GM19240 (cell line): ENCODE data around the gene PRR33.
"Not testable (repeated sequence)": the region's sequence is repeated elsewhere in the genome, so short reads cannot be mapped to it uniquely, and the experiment has no call there.

Experiments used
- DNase-seq: peaks from one replicate; pipeline ENCODE4 v3.0.0; 2011; ENCODE audit warnings: low spot score; ENCODE audit not compliant: insufficient read length

The PRR33 gene

GRCh38 chr11:1889941-1890855 is 1.5 kb downstream of the PRR33 start:
- DNase-seq: no peak

GRCh38 chr11:1889224-1889930 is 2.3 kb downstream of the PRR33 start:
- DNase-seq: no peak

- no peak for DNase-seq
Observed at GRCh38 chr11:1888811-1889210, 2.9 kb downstream of the PRR33 start.

DNA sequence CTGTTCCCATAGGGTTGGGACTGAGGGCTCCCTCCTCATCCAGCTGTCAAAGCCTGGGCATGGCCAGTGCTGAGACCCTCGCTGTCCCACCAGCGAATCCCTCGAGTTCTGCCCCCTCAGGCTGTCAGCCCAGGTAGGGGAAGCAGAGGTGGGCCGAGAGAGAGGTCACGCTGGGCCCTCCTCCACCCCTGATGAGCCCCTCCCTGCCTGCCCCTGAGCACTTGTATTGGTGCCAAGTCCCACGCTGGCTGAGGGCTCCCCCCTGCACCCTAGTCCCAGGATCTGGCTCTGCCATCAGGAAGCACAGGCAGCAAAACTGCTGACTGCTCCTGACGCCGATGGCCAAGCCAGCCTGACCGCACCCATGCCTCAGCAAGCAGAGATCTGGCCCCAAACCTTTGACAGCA is 3.3 kb downstream of the PRR33 start:
- DNase-seq: no peak

- DNase-seq: no peak
Observed at GRCh38 chr11:1887451-1888346, 4.0 kb downstream of the PRR33 start.

DNA sequence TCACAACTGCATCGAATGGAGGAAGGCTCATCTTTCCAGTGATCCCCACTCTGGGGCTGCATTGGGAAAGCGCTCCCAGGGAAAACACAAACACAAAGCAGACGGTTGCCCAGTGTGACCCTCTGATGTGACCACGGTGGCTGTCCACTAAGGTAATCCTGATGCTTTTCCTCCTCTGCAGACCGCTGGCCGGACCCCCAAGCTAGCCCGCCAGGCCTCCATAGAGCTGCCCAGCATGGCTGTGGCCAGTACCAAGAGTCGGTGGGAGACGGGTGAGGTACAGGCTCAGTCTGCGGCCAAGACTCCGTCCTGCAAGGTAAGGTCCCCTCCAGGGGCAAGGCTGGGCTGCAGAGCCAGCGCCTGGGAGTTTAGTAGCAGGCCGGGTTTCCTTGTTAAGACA is 5.1 kb downstream of the PRR33 start:
- DNase-seq: not testable (repeated sequence)

DNA sequence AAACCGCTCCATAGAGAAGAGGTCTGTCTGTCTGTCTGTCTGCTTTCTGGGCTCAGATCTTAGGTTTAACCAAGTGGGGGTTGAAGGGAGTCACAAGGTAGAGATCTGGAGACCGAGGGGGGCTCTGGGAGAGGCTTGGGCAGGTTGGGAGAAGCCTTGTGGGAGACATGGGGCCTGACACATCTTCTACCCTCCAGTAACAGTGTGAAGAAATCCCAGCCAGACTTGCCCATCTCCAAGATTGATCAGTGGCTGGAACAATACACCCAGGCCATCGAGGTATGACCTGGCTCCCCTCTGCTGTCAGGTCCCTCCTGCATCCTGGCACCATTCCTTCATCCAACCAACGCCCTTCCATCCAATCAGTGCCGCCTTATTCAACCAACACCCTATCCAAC is 7.4 kb downstream of the PRR33 start:
- no peak for DNase-seq

DNA sequence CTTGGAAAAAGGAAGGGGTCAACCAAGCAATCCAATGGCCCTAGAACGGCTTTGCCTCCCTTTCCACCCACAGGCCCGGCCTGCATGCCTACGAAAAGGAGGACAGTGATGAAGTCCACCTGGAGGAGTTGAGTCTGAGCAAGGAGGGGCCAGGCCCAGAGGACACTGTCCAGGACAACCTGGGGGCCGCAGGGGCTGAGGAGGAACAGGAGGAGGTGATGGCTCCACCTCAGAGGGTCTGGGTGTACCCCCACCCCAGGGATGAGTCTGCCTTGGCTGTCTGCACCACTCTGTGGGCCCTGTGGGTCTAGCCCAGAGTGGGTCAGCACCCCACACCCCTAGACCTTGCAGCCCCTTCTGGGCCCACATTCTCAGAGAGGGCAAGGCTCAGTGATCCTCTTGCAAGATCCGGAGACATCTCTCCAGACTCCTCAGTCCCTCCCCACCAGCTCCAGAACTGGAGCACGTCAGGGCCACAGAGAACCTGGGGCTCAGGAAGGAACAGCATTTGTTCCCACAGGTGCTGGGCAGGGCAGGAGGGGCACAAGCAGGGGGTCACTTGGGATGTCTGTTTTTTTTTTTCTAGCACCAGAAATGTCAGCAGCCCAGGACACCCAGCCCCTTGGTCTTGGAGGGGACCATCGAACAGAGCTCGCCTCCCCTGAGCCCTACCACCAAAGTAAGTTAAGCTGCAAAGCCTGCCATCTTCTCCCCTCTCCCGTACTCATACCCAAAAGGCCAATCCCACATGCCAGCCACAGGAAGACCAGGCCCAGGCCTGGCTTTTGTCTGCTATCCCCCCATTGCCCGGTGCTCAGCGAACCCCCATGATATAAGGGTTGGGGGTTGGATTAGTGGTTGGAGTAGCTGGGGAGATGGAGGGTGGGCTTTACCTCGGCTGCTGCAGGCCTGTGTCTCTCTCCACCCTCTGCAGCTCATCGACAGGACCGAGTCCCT is 8.1 kb downstream of the PRR33 start:
- DNase-seq: no peak

- peak; percentile 91 for DNase-seq
Observed at GRCh38 chr11:1882265-1883238, 9.1 kb downstream of the PRR33 start.

- DNase-seq: no peak
Observed at GRCh38 chr11:1881442-1882264, 10.0 kb downstream of the PRR33 start.

DNA sequence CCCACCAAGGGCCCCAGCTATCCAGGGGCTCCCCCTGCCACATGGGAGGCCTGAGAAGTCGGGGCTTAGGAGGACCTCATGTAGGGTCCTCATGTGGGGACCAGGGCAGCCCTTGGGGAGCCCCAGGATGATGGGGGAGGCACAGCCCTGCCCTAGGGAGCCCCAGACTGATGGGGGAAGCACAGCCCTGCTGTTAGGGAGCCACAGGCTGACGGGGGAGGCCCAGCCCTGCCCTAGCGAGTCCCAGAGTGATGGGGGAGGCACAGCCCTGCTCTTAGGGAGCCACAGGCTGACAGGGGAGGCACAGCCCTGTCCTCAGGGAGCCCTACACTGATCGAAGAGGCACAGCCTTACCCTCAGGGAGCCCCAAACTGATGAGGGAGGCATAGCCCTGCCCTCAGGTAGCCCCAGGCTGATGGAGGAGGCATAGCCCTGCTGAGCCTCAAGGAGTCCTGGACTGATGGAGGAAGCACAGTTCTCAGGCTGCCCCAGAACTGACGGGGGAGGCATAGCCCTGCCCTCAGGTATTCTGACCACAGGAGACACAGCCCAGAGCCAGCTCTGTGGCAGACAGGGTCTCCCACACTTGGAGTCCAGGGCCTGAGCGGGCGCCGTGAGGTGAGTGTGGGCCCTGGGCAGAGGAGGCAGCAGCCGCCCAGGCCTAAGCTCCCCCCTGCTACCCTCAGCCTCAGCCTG is 10.8 kb downstream of the PRR33 start:
- no peak for DNase-seq

GRCh38 chr11:1879941-1880720 is 11.6 kb downstream of the PRR33 start:
- DNase-seq: no peak

DNA sequence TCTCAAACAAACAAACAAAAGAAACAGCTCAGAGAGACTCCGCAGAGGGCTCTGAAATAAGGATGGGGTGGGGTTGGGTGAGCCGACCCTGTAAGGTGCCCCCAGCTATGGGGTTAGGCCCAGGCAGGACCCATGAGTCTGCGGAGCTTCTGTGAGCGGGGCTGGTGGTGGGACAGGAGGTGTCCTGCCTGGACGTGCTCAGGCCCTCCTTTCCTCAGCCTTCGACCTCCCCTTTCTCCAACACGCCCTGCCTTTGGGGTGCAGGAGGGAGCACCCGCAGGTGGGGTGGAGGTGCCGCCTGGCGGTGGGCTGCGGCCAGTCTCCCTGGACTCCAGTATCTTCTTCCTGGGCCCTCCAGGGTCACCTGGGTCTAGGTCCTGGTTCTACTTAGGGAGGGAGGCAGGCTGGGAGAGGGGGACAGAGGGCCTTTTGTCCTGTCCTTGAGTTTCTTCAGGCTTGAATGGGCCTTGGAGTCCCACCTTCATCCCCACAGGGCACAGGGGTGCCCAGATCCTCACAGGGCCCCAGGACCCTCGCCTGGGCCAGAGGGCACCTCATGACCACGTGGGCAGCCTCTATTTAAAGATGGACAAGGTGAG is 12.3 kb downstream of the PRR33 start:
- no peak for DNase-seq

- DNase-seq: no peak
Observed at GRCh38 chr11:1878137-1879031, 13.3 kb downstream of the PRR33 start.
